PC-3 (cell line): ENCODE data around the gene SPACA6.

Source experiments
- EZH2 ChIP-seq: fragments of 300-600 bp; sonication (generic); IDR thresholded peaks from one replicate; pipeline ENCODE4 v1.6.1; 2017; ENCODE audit warnings: antibody characterized with exemption, mild to moderate bottlenecking, low read length; ENCODE audit not compliant: unreplicated experiment
- EZH2phosphoT487 ChIP-seq: fragments of 300-600 bp; sonication (generic); IDR thresholded peaks from 2 replicates; pipeline ENCODE4 v1.6.1; 2018; ENCODE audit warnings: mild to moderate bottlenecking, antibody characterized with exemption, low read length, borderline replicate concordance
- TF ChIP-seq, protein P1 (sequence below): fragments of 300-600 bp; sonication (generic); conservative IDR thresholded peaks from 2 replicates; pipeline ENCODE4 v1.5.1; 2017; ENCODE audit warnings: antibody characterized with exemption, low read depth, mild to moderate bottlenecking, low read length

DNA sequence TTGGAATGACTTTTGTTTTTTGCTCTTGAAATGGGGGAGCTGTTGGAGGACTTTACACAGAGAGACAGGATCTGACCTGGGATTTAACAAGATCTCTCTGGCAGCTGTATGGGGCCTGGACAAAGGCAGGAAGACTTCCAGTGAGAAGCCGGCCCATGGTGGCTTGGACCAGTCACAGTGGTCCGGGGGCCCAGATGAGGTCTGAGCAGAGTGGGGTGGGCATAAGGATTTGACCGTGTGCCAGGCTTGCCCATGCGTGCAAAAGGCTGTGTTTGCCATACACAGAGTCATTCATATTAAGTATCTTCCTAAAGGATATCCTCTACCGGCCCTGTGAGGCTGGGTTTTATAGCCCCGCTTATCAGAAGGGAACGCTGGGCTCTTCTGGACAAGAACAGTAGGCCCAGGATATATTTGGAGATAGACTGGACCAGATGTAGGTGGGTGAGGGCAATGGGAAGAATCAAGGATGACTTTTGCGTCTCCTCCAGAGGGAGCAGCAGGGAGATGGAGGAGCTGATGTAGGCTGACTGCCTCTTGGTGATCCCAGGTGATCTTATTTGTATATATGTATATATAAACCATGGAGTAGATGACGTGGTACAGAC is 4.1 kb downstream of the SPACA6 start:
- TF ChIP-seq, protein P1, sequence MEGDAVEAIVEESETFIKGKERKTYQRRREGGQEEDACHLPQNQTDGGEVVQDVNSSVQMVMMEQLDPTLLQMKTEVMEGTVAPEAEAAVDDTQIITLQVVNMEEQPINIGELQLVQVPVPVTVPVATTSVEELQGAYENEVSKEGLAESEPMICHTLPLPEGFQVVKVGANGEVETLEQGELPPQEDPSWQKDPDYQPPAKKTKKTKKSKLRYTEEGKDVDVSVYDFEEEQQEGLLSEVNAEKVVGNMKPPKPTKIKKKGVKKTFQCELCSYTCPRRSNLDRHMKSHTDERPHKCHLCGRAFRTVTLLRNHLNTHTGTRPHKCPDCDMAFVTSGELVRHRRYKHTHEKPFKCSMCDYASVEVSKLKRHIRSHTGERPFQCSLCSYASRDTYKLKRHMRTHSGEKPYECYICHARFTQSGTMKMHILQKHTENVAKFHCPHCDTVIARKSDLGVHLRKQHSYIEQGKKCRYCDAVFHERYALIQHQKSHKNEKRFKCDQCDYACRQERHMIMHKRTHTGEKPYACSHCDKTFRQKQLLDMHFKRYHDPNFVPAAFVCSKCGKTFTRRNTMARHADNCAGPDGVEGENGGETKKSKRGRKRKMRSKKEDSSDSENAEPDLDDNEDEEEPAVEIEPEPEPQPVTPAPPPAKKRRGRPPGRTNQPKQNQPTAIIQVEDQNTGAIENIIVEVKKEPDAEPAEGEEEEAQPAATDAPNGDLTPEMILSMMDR: no peak
- TF ChIP-seq EZH2phosphoT487: no peak
- TF ChIP-seq EZH2: no peak
